Immature natural killer cell (primary cell): ENCODE results near the gene RNF111. TPM values are rescaled to one million over a fixed set of nuclear protein-coding genes. Genes with fewer than 3 reads are reported as not detected.
"Not testable (repeated sequence)": the region's sequence is repeated elsewhere in the genome, so short reads cannot be mapped to it uniquely, and the experiment has no call there.

Experiments used
- DNase-seq, 3 donors: peaks; one replicate each; pipeline ENCODE4 v3.0.0; 2022; ENCODE audit warnings: mixed read lengths in 1 of 3
- H3K27ac Mint-ChIP-seq, 6 donors: one replicate each; pipeline ENCODE4 v1.8.0; 2020; ENCODE audit warnings: mixed read lengths in 6 of 6, mild to moderate bottlenecking in 5 of 6, inconsistent platforms in 4 of 6, moderate library complexity in 3 of 6
- H3K27me3 Mint-ChIP-seq, 3 donors: one replicate each; pipeline ENCODE4 v1.8.0; 2020 to 2021; ENCODE audit warnings: low read depth in 3 of 3, mild to moderate bottlenecking in 3 of 3, mixed read lengths in 3 of 3, moderate library complexity in 3 of 3, inconsistent platforms in 1 of 3
- H3K36me3 Mint-ChIP-seq, 3 donors: one replicate each; pipeline ENCODE4 v1.8.0; 2020; ENCODE audit warnings: mixed read lengths in 3 of 3, inconsistent platforms in 2 of 3, mild to moderate bottlenecking in 2 of 3
- H3K4me1 Mint-ChIP-seq, 2 donors: one replicate each; pipeline ENCODE4 v1.8.0; 2020; ENCODE audit warnings: inconsistent platforms in 2 of 2, mild to moderate bottlenecking in 2 of 2, mixed read lengths in 2 of 2, moderate library complexity in 1 of 2
- H3K4me3 Mint-ChIP-seq, 5 donors: one replicate each; pipeline ENCODE4 v1.8.0; 2020; ENCODE audit warnings: mild to moderate bottlenecking in 5 of 5, mixed read lengths in 5 of 5, inconsistent platforms in 3 of 5, moderate library complexity in 3 of 5
- H3K9me3 Mint-ChIP-seq, 6 donors: one replicate each; pipeline ENCODE4 v1.8.0; 2020; ENCODE audit warnings: mild to moderate bottlenecking in 6 of 6, mixed read lengths in 6 of 6, inconsistent platforms in 4 of 6, moderate library complexity in 3 of 6
- polyA plus RNA-seq, 3 donors: library from polyadenylated mRNA; unstranded; fragments of 300-500 nt; fragmentation: Illumina TruSeq; gene quantifications; one replicate each; pipeline ENCODE4 v1.2.3, GENCODE V29; 2021

Gene RNF111
- polyA plus RNA-seq, 3 donors from 2014 or later: 8.1 to 19.1 (median 10.8) TPM

GRCh38 chr15:59137566-59137965 lies 150.1 kb downstream of the RNF111 start:
- Mint-ChIP-seq H3K4me3 (no peak overlapping the region), H3K4me1 (no peaks in the 10 kb centered on the region), H3K9me3 (no peaks in the 10 kb centered on the region), H3K27me3 (peaks cover 0 to 3% (median 2%) of the 10 kb centered on the region in 3 donors), H3K36me3 (no peaks in the 10 kb centered on the region), H3K27ac (no peak overlapping the region)
- no peak for DNase-seq

- no peak overlapping the region for H3K4me3 Mint-ChIP-seq
- peaks cover 0 to 3% (median 2%) of the 10 kb centered on the region in 3 donors for H3K27me3 Mint-ChIP-seq
- H3K4me1 Mint-ChIP-seq: no peaks in the 10 kb centered on the region
- H3K36me3 Mint-ChIP-seq: no peaks in the 10 kb centered on the region
- peak; percentile 24 to 41 (median 35) for DNase-seq
- H3K27ac Mint-ChIP-seq: no peak overlapping the region
- no peaks in the 10 kb centered on the region for H3K9me3 Mint-ChIP-seq
Observed at GRCh38 chr15:59138243-59138642, 150.8 kb downstream of the RNF111 start.

GRCh38 chr15:59140422-59141226 lies 153.2 kb downstream of the RNF111 start:
- Mint-ChIP-seq H3K27me3 (peaks cover 0 to 3% (median 2%) of the 10 kb centered on the region in 3 donors), H3K4me1 (no peaks in the 10 kb centered on the region), H3K27ac (no peak overlapping the region), H3K36me3 (no peaks in the 10 kb centered on the region), H3K4me3 (no peak overlapping the region), H3K9me3 (no peaks in the 10 kb centered on the region)
- DNase-seq: no peak

DNA sequence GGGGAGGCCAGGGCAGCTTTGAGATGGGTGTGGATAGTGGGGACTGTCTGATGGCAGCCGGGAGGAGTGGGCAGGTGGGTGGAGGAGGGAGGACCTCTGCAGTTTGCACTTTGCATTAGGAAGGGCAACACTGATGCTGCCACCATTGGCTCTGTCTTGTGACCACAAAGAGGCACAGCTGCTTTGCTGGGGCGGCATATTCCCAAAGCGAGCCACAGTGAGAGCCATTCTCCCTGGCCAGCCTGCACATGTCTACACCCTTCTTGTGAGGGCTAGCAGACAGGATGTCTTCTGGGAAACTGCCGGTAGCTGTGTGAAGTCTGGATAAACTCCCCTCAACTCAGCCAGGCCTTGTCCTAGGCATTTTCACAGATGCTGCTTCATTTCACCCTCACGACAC lies 155.8 kb downstream of the RNF111 start:
- H3K4me1 Mint-ChIP-seq: no peaks in the 10 kb centered on the region
- DNase-seq: no peak
- no peak overlapping the region for H3K4me3 Mint-ChIP-seq
- H3K9me3 Mint-ChIP-seq: no peaks in the 10 kb centered on the region
- peaks cover 0 to 3% (median 2%) of the 10 kb centered on the region in 3 donors for H3K27me3 Mint-ChIP-seq
- no peak overlapping the region for H3K27ac Mint-ChIP-seq
- H3K36me3 Mint-ChIP-seq: no peaks in the 10 kb centered on the region

DNA sequence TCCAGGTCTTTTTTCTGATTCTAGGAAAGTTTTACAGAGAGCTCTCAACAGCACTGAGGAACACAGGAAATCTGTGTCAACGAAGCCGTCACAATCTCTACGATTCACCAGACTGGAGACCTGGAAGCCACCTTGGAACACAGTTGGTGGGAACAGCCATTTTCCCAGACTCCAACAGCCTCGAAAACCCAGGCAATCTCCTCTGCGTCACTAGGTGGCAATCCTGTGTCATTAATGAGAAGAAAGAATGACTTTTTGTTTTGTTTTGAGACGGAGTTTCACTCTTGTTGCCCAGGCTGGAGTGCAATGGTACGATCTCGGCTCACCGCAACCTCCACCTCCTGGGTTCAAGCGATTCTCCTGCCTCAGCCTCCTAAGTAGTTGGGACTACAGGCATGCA lies 157.1 kb downstream of the RNF111 start:
- H3K27me3 Mint-ChIP-seq, H3K27ac Mint-ChIP-seq, H3K4me1 Mint-ChIP-seq, H3K9me3 Mint-ChIP-seq, H3K36me3 Mint-ChIP-seq, H3K4me3 Mint-ChIP-seq, DNase-seq: not testable (repeated sequence)

Other genes with a start within 250 kb of the RNF111 start
- 100 to 1,000 TPM; 136 to 314 (median 192) TPM for gene ADAM10, start 238.0 kb upstream of the RNF111 start, polyA plus RNA-seq
- 10 to 100 TPM in 2 of 3 donors, 1 to 10 TPM in 1; 9.4 to 22.6 (median 16.5) TPM for gene MINDY2, start 216.4 kb upstream of the RNF111 start, polyA plus RNA-seq
- 100 to 1,000 TPM in 1 of 3 donors, 10 to 100 TPM in 2; 17.3 to 100 (median 66.7) TPM for gene SLTM, start 54.0 kb upstream of the RNF111 start, polyA plus RNA-seq
- gene CCNB2, start 117.5 kb downstream of the RNF111 start, polyA plus RNA-seq: 1 to 10 TPM in 2 of 3 donors, not detected in 1; 1.1 to 3.1 TPM
- not detected for gene LDHAL6B, start 219.2 kb downstream of the RNF111 start, polyA plus RNA-seq